GM23338 (cell line): ENCODE data around the gene SP140L. TPM values are rescaled to one million over a fixed set of nuclear protein-coding genes. Genes with fewer than 3 reads are reported as not detected.

Experiments used
- ATAC-seq: fragments of 200-7000 bp; cut with Tn5 transposase; 3 replicates; pipeline ENCODE4 v1.9.1; 2020
- DNase-seq: peaks from one replicate; pipeline ENCODE4 v3.0.0-alpha.2; 2015; ENCODE audit warnings: low spot score
- H2AFZ ChIP-seq: fragments of 200-600 bp; sonication (generic); 2 replicates; pipeline ENCODE4 v1.8.0; 2016; ENCODE audit warnings: antibody characterized with exemption, mild to moderate bottlenecking, moderate library complexity
- H3F3A ChIP-seq: fragments of 200-600 bp; sonication (generic); replicated peaks from 2 replicates; pipeline ENCODE4 v1.8.0; 2017; ENCODE audit warnings: antibody characterized with exemption, mixed run types, low read depth
- H3K27ac ChIP-seq: fragments of 200-600 bp; sonication (generic); 2 replicates; pipeline ENCODE4 v1.6.1; 2016; ENCODE audit warnings: low read depth
- H3K27me3 ChIP-seq: fragments of 200-600 bp; sonication (generic); 2 replicates; pipeline ENCODE4 v1.8.0; 2016; ENCODE audit warnings: mild to moderate bottlenecking, mixed run types, moderate library complexity; ENCODE audit not compliant: insufficient read depth
- H3K36me3 ChIP-seq: fragments of 200-600 bp; sonication (generic); 2 replicates; pipeline ENCODE4 v1.8.0; 2016; ENCODE audit warnings: mild to moderate bottlenecking; ENCODE audit not compliant: insufficient read depth
- H3K4me1 ChIP-seq: fragments of 200-600 bp; sonication (generic); 2 replicates; pipeline ENCODE4 v1.8.0; 2016; ENCODE audit warnings: mild to moderate bottlenecking, moderate library complexity; ENCODE audit not compliant: insufficient read depth
- H3K4me2 ChIP-seq: fragments of 200-600 bp; sonication (generic); 2 replicates; pipeline ENCODE4 v1.7.1; 2017; ENCODE audit warnings: mixed run types
- H3K4me3 ChIP-seq: fragments of 200-600 bp; sonication (generic); 2 replicates; pipeline ENCODE4 v1.6.1; 2016; ENCODE audit warnings: mixed run types
- H3K79me2 ChIP-seq: fragments of 200-600 bp; sonication (generic); replicated peaks from 2 replicates; pipeline ENCODE4 v1.8.0; 2017; ENCODE audit warnings: mild to moderate bottlenecking; ENCODE audit not compliant: insufficient read depth
- H3K9me2 ChIP-seq: fragments of 200-600 bp; sonication (generic); 2 replicates; pipeline ENCODE4 v1.8.0; 2017; ENCODE audit not compliant: insufficient read depth
- H4K20me1 ChIP-seq: fragments of 200-600 bp; sonication (generic); replicated peaks from 2 replicates; pipeline ENCODE4 v1.8.0; 2017; ENCODE audit warnings: mild to moderate bottlenecking; ENCODE audit not compliant: insufficient read depth
- H3K27ac Mint-ChIP-seq: 2 replicates; pipeline ENCODE4 v1.8.0; 2020; ENCODE audit warnings: inconsistent platforms, mild to moderate bottlenecking, moderate library complexity, mixed read lengths
- H3K27me3 Mint-ChIP-seq: 3 replicates; pipeline ENCODE4 v1.8.0; 2022; ENCODE audit warnings: low read depth, mild to moderate bottlenecking, moderate library complexity, mixed read lengths, inconsistent platforms; ENCODE audit not compliant: insufficient read depth, poor library complexity
- H3K36me3 Mint-ChIP-seq: 3 replicates; pipeline ENCODE4 v1.8.0; 2021; ENCODE audit warnings: low read depth, mild to moderate bottlenecking, inconsistent platforms, moderate library complexity, mixed read lengths
- H3K4me1 Mint-ChIP-seq: 3 replicates; pipeline ENCODE4 v1.8.0; 2020; ENCODE audit warnings: mild to moderate bottlenecking, inconsistent platforms, mixed read lengths
- H3K4me3 Mint-ChIP-seq: 3 replicates; pipeline ENCODE4 v1.8.0; 2021; ENCODE audit warnings: moderate library complexity, mild to moderate bottlenecking, inconsistent platforms, mixed read lengths
- H3K9me3 Mint-ChIP-seq: 3 replicates; pipeline ENCODE4 v1.8.0; 2020; ENCODE audit warnings: moderate library complexity, mild to moderate bottlenecking, inconsistent platforms, mixed read lengths
- CREB1 ChIP-seq: fragments of 250-450 bp; sonication (Bioruptor Pico); IDR thresholded peaks from 2 replicates; pipeline ENCODE4 v1.5.0; 2020; ENCODE audit warnings: low read depth, mild to moderate bottlenecking, moderate library complexity
- ETS1 ChIP-seq: IDR thresholded peaks from 2 replicates; pipeline ENCODE4 v1.6.1; 2016; ENCODE audit warnings: antibody characterized with exemption
- POLR2AphosphoS5 ChIP-seq: IDR thresholded peaks from 2 replicates; pipeline ENCODE4 v1.6.1; 2016; ENCODE audit warnings: antibody characterized with exemption, low read depth
- STAT1 ChIP-seq: IDR thresholded peaks from one replicate; pipeline ENCODE4 v1.6.1; 2016; ENCODE audit warnings: antibody characterized with exemption; ENCODE audit not compliant: unreplicated experiment
- ZNF114 ChIP-seq: fragments of 250-450 bp; sonication (Bioruptor Pico); IDR thresholded peaks from 2 replicates; pipeline ENCODE4 v1.5.0; 2020; ENCODE audit warnings: mild to moderate bottlenecking, moderate library complexity
- polyA plus RNA-seq: library from polyadenylated mRNA; unstranded; fragments of >200 nt; fragmentation: Nextera tagmentation; extraction: Ambion mirVana; gene quantifications from 2 replicates; pipeline ENCODE4 v1.2.1, GENCODE V29; 2016
- total RNA-seq: library from RNA; depleted of rRNA; stranded (reverse); fragments of >200 nt; shearing (Covaris generic); gene quantifications from 2 replicates; pipeline ENCODE4 v1.2.3, GENCODE V29; 2014
- TF ChIP-seq, protein P1 (sequence below): fragments of 250-450 bp; sonication (Bioruptor Pico); IDR thresholded peaks from 2 replicates; pipeline ENCODE4 v1.5.0; 2020; ENCODE audit warnings: mild to moderate bottlenecking, moderate library complexity
- TF ChIP-seq, protein P2 (sequence below), 2 experiments: fragments of 200-600 bp in 1 of 2; sonication (generic) in 1 of 2; conservative IDR thresholded peaks; 2 replicates each; pipeline versions ENCODE4 v1.5.1 to v1.6.1; 2016 to 2017; ENCODE audit warnings: antibody characterized with exemption in 2 of 2, low read depth in 2 of 2, mild to moderate bottlenecking in 2 of 2, moderate library complexity in 1 of 2
- TF ChIP-seq, protein P3 (sequence below): IDR thresholded peaks from one replicate; pipeline ENCODE4 v1.6.1; 2018; ENCODE audit warnings: antibody characterized with exemption; ENCODE audit not compliant: unreplicated experiment

SP140L gene
- total and polyA plus RNA-seq, 2 experiments from 2014 or later: 1.3 to 1.7 TPM

DNA sequence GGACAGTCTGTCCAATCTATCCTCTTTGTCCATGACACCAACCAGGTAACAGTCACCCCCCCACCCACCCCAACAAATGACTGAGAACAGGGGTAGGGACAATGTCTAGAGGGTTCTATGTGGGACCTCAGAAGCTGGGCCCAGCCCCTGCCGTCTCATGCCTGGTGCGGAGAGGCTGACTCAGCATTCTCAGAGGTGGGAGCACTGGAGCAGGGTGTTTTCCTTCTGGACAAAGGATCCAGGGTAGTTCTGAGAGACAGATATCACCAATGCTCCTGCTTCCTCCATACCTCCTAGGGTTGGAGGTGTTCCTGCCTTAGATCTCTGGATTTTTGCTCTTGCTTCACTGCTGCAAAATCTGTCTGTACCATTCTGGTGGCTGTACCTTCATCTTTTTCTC, 55.1 kb downstream of the SP140L start (continued):
- TF ChIP-seq, protein P1, sequence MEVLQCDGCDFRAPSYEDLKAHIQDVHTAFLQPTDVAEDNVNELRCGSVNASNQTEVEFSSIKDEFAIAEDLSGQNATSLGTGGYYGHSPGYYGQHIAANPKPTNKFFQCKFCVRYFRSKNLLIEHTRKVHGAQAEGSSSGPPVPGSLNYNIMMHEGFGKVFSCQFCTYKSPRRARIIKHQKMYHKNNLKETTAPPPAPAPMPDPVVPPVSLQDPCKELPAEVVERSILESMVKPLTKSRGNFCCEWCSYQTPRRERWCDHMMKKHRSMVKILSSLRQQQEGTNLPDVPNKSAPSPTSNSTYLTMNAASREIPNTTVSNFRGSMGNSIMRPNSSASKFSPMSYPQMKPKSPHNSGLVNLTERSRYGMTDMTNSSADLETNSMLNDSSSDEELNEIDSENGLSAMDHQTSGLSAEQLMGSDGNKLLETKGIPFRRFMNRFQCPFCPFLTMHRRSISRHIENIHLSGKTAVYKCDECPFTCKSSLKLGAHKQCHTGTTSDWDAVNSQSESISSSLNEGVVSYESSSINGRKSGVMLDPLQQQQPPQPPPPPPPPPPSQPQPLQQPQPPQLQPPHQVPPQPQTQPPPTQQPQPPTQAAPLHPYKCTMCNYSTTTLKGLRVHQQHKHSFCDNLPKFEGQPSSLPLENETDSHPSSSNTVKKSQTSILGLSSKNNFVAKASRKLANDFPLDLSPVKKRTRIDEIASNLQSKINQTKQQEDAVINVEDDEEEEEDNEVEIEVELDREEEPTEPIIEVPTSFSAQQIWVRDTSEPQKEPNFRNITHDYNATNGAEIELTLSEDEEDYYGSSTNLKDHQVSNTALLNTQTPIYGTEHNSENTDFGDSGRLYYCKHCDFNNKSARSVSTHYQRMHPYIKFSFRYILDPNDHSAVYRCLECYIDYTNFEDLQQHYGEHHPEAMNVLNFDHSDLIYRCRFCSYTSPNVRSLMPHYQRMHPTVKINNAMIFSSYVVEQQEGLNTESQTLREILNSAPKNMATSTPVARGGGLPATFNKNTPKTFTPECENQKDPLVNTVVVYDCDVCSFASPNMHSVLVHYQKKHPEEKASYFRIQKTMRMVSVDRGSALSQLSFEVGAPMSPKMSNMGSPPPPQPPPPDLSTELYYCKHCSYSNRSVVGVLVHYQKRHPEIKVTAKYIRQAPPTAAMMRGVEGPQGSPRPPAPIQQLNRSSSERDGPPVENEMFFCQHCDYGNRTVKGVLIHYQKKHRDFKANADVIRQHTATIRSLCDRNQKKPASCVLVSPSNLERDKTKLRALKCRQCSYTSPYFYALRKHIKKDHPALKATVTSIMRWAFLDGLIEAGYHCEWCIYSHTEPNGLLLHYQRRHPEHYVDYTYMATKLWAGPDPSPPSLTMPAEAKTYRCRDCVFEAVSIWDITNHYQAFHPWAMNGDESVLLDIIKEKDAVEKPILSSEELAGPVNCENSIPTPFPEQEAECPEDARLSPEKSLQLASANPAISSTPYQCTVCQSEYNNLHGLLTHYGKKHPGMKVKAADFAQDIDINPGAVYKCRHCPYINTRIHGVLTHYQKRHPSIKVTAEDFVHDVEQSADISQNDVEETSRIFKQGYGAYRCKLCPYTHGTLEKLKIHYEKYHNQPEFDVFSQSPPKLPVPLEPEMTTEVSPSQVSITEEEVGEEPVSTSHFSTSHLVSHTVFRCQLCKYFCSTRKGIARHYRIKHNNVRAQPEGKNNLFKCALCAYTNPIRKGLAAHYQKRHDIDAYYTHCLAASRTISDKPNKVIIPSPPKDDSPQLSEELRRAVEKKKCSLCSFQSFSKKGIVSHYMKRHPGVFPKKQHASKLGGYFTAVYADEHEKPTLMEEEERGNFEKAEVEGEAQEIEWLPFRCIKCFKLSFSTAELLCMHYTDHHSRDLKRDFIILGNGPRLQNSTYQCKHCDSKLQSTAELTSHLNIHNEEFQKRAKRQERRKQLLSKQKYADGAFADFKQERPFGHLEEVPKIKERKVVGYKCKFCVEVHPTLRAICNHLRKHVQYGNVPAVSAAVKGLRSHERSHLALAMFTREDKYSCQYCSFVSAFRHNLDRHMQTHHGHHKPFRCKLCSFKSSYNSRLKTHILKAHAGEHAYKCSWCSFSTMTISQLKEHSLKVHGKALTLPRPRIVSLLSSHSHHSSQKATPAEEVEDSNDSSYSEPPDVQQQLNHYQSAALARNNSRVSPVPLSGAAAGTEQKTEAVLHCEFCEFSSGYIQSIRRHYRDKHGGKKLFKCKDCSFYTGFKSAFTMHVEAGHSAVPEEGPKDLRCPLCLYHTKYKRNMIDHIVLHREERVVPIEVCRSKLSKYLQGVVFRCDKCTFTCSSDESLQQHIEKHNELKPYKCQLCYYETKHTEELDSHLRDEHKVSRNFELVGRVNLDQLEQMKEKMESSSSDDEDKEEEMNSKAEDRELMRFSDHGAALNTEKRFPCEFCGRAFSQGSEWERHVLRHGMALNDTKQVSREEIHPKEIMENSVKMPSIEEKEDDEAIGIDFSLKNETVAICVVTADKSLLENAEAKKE (CRISPR knock-in tag): no peak
- TF ChIP-seq POLR2AphosphoS5: no peak
- no peak for TF ChIP-seq ETS1

- Histone ChIP-seq H3K4me3 (no peak overlapping the region), H3K9me2 (no peaks in the 10 kb centered on the region), H3F3A (no peaks in the 10 kb centered on the region), H3K27me3 (no peaks in the 10 kb centered on the region), H2AFZ (no peak overlapping the region), H3K79me2 (no peaks in the 10 kb centered on the region), H3K27ac (no peak overlapping the region), H4K20me1 (no peaks in the 10 kb centered on the region; the same call in 1 of the 2 replicates), H3K36me3 (no peaks in the 10 kb centered on the region), H3K4me2 (no peak overlapping the region), H3K4me1 (no peaks in the 10 kb centered on the region)
- no peaks in the 10 kb centered on the region for H3K36me3 Mint-ChIP-seq
- H3K9me3 Mint-ChIP-seq: no peaks in the 10 kb centered on the region
- no peak overlapping the region for H3K27ac Mint-ChIP-seq
- H3K4me1 Mint-ChIP-seq: no peaks in the 10 kb centered on the region
- ATAC-seq (no peak), DNase-seq (no peak)
- no peaks in the 10 kb centered on the region for H3K27me3 Mint-ChIP-seq
- no peak overlapping the region for H3K4me3 Mint-ChIP-seq
- TF ChIP-seq CREB1 (CRISPR knock-in tag) (no peak), ZNF114 (CRISPR knock-in tag) (no peak), STAT1 (no peak)
- TF ChIP-seq, protein P2, sequence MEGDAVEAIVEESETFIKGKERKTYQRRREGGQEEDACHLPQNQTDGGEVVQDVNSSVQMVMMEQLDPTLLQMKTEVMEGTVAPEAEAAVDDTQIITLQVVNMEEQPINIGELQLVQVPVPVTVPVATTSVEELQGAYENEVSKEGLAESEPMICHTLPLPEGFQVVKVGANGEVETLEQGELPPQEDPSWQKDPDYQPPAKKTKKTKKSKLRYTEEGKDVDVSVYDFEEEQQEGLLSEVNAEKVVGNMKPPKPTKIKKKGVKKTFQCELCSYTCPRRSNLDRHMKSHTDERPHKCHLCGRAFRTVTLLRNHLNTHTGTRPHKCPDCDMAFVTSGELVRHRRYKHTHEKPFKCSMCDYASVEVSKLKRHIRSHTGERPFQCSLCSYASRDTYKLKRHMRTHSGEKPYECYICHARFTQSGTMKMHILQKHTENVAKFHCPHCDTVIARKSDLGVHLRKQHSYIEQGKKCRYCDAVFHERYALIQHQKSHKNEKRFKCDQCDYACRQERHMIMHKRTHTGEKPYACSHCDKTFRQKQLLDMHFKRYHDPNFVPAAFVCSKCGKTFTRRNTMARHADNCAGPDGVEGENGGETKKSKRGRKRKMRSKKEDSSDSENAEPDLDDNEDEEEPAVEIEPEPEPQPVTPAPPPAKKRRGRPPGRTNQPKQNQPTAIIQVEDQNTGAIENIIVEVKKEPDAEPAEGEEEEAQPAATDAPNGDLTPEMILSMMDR (conservative IDR thresholded peaks at IDR 0.05; ENCODE audit: low read depth in 2 of 2): no peak
- TF ChIP-seq, protein P3, sequence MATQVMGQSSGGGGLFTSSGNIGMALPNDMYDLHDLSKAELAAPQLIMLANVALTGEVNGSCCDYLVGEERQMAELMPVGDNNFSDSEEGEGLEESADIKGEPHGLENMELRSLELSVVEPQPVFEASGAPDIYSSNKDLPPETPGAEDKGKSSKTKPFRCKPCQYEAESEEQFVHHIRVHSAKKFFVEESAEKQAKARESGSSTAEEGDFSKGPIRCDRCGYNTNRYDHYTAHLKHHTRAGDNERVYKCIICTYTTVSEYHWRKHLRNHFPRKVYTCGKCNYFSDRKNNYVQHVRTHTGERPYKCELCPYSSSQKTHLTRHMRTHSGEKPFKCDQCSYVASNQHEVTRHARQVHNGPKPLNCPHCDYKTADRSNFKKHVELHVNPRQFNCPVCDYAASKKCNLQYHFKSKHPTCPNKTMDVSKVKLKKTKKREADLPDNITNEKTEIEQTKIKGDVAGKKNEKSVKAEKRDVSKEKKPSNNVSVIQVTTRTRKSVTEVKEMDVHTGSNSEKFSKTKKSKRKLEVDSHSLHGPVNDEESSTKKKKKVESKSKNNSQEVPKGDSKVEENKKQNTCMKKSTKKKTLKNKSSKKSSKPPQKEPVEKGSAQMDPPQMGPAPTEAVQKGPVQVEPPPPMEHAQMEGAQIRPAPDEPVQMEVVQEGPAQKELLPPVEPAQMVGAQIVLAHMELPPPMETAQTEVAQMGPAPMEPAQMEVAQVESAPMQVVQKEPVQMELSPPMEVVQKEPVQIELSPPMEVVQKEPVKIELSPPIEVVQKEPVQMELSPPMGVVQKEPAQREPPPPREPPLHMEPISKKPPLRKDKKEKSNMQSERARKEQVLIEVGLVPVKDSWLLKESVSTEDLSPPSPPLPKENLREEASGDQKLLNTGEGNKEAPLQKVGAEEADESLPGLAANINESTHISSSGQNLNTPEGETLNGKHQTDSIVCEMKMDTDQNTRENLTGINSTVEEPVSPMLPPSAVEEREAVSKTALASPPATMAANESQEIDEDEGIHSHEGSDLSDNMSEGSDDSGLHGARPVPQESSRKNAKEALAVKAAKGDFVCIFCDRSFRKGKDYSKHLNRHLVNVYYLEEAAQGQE: peak; percentile 36
Observed at GRCh38 chr2:230383453-230383852, 56.5 kb downstream of the SP140L start.
